ENCODE data around the gene NT5E. TPM values are rescaled to one million over a fixed set of nuclear protein-coding genes. Genes with fewer than 3 reads are reported as not detected.
A peak's percentile ranks its signal among the peaks of the same experiment; 100 is the strongest.

NT5E gene
- total RNA-seq, 1 donor from 2014 or later, result 39.3 TPM

GRCh38 chr6:85460154-85460920, 10.5 kb downstream of the NT5E start:
- DNase-seq (ENCODE audit: low read depth), result peak; percentile 63

DNA sequence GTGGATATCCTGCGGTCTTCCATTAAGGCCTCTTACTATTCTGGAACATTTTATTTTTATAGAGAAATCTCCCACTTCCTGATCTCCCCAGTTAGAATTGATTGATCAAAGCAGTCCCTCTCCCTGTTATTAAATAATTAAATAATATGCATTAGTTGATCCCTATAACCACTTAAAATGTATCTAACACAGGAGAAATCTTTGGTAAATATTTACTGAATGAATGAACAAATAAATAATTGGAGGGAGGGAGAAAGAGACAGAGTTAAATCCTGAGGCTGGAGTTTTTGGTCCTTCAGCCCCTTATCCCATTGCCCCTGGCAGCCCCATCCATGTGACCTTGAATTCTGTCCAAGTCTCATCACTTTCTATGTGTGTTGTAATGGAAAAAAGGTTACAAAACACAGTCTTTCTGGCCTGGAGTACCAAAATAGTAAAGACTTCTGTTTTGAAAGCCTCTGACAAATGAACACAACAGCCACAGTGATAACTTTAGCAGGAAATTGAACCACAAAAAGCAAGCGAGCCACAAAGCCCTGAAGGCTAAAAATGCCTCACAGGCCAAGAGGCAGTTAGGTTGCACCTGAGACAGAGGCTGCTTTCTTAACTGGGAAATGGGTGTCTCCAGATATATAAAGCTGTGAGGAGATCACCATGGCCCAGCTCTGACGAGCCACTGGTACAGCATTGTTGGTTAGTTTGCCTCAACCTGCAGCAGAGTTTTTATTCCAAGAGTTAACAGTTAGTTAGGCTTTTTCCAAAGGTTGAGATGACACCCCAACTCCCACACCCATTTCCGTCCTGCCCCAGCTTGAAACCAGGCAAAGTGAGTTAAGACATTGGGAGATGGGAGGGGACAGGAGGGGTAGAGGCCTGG, 11.3 kb downstream of the NT5E start:
- peak; percentile 82 for DNase-seq (ENCODE audit: low read depth)

DNA sequence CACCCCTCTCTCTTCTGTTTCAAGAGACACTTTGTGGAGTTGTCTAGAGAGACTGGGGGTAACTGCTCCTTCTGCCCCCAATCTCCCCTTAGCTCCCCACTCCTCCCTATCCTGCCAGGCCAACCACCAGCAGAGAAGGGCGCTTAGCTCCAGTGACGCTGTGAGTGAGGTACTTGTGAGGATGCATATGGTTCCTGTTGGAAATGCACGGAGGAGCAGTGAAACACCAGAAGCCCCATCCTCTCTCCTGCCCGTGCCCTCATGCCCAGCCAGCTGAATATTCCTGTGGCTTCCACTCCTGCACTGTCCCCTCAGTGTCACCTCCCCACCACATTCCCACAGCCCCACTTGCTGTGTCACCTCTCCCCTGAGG, 11.9 kb downstream of the NT5E start:
- no peak for DNase-seq (ENCODE audit: low read depth)

DNA sequence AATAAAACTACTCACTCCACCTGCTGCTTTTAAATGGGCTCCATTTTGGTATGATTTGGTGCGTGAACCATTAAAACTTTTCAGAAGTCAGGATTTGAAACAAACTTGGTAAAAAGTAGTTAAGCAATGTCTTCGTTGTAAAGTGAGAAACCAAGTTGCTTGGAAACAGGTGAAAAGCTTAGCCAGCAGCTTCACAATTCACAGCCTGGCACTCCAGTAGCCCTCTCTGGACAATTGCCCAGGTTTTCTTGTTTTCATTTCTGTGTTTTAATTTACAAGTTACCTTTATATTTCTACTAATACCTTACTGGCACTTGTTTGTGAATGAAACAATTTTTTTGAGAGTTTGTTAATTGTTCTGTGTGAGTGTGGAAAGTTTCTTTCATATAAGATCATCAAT, 12.8 kb downstream of the NT5E start:
- DNase-seq (ENCODE audit: low read depth), result peak; percentile 62

DNA sequence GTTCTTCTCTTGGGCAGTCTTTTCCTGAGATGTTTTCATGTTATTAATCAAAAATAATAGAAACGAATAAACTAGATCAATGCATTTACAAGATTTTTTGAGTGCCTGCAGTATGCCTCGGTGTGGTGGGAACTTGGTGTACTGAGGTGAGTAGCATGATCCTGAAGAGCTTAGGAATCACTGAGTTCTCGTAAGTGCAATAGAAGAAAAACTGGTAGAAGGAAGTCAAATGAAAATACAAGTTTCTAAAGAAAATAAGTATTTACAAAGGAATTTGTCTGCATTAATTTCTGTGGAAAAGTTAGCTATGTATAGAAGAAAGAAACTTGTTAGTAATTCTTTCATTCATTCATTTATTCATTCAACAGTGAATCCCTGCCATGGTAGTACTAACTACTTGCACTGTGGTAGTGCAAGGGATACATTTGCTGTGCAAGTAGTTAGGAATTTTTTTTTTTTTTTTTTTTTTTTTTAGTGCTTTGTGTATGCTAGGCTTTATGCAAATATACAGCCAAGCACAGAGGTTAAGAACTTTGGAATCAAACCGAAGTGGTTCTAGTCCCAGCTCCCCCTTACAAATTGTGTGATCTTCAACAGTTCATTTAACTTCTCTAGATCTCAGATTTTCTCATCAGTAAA, 13.9 kb downstream of the NT5E start:
- DNase-seq (ENCODE audit: low read depth), result no peak

DNA sequence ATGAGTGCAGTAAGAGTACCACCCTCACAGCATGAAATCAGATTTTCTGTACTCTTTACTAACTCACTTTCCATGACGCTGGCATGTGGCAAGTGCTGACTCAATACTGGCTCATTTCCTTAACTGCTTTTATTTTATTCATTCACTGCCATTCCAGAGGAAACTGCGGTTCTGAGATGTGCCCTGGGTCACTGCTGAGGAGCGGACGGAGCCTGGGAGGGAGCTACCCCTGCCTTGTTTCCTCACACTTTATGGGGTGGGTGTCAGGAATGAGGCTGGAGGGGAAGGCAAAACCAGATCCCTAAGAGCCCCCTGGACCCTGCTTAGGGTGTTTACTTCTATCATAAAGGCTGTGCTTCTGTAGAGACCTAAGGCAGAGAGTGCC, 14.4 kb downstream of the NT5E start:
- DNase-seq (ENCODE audit: low read depth), result peak; percentile 97

- peak; percentile 77 for DNase-seq (ENCODE audit: low read depth)
Measured at GRCh38 chr6:85464722-85465150, 14.9 kb downstream of the NT5E start.

DNA sequence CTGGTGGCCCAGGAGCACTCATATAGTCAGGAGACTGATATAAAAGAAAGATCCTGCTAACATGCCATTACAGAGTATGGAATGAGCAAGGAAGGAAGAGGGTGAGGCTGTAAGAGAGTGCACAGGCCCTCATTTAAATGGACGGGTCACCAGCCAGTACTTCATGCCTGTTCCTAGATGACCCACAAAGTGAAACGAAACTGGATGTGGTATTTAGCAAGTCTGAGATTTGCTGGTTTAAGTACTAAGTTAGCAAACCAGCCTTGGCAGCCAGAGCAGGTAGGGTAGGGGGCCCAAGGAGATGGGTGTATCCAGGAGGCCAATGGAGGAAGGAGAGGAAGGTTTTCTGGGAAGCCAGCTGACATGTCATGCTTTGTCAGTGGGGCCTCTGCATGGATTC, 15.9 kb downstream of the NT5E start:
- DNase-seq (ENCODE audit: low read depth), result no peak

DNA sequence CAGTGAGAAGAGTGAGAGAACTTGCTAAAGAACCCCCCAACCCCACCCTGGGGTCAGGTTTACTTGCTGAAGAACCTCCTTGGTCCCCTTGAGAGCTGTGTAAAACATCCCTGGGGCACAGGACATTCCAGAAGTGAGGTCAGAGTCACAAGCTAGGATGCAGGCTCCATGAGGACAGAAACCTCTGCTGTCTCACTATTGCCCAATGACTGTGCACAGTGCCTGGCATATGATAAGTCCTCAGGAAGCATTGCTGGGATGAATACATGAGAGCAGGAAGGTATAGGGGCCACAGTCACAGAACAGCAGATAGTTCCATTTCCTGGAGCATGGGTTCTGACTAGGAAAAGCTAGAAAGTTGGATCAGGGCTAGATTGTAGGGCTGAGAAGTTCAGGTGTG, 18.4 kb downstream of the NT5E start:
- peak; percentile 75 for DNase-seq (ENCODE audit: low read depth)

DNA sequence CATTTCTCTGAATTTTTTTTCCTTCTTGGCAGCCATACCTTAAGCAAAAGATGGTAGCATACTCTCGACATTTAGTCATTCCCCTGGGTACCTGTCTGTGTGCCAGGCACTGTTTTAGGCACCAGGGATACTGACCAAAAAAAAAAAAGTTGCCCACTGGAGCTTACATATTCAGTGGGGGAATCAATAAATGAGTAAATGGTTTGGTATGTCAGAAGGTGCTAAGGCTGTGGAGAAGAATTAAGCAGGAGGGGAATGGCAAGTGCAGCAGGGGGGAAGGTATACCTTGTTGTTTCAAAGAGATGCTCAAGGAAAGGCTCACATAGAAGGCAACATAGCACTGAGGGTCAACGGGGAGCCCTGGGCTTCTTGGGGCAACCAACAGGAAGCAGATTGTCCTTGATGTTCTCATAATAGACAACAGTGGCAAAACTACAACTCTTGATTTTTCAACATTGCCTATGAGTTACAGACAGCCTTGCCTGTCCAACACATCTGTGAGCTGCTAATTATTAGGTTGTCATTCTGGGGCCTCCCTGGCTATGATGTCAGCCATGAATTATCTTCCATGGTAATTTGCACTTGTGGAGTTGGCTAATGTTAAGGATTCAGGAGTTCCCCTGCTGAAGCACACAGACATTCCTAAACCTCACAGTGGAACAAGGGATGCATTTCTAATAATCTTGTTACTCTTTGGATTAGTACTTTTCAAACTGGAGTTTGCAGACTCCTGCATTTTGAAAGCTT, 19.6 kb downstream of the NT5E start:
- DNase-seq (ENCODE audit: low read depth), result peak; percentile 51

GRCh38 chr6:85470023-85470410, 20.1 kb downstream of the NT5E start:
- no peak for DNase-seq (ENCODE audit: low read depth)

GRCh38 chr6:85472744-85473143, 22.9 kb downstream of the NT5E start:
- DNase-seq (ENCODE audit: low read depth), result no peak

GRCh38 chr6:85473748-85474147, 23.9 kb downstream of the NT5E start:
- DNase-seq (ENCODE audit: low read depth), result peak; percentile 75

- no peak for DNase-seq (ENCODE audit: low read depth)
Measured at GRCh38 chr6:85476532-85476931, 26.6 kb downstream of the NT5E start.

- no peak for DNase-seq (ENCODE audit: low read depth)
Measured at GRCh38 chr6:85479208-85479607, 29.3 kb downstream of the NT5E start.

DNA sequence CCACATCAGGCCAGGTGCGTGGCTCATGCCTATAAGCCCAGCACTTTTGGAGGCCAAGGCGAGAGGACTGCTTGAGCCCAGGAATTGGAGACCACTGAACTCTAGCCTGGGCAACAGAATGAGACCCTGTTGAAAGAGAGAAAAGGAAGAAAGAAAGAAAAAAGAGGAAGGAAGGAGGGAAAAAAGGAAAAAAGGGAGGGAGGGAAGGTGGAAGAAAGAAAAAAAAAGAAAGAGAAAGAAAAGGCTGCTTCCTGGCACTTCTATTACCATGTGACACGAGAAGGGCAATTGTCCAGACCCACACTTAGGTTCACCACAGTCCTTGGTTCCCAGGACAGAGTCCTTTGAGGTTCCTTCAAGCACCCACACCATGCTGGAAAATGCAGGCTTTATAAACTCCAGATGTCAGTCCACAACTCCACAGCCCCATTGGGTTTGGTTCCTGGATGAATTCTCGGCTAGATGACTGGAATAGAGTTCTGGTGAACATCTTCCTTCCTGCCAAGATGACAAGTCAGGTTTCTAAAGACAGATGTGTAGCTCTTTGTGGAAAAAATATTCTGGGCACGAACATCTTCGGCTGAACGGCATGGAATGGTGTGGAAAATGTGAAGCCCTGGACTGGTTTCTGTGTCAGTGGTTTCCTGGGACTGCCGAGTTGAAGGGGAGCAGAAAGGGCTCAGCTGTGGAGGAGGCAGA, 32.5 kb downstream of the NT5E start:
- DNase-seq (ENCODE audit: low read depth), result no peak

DNA sequence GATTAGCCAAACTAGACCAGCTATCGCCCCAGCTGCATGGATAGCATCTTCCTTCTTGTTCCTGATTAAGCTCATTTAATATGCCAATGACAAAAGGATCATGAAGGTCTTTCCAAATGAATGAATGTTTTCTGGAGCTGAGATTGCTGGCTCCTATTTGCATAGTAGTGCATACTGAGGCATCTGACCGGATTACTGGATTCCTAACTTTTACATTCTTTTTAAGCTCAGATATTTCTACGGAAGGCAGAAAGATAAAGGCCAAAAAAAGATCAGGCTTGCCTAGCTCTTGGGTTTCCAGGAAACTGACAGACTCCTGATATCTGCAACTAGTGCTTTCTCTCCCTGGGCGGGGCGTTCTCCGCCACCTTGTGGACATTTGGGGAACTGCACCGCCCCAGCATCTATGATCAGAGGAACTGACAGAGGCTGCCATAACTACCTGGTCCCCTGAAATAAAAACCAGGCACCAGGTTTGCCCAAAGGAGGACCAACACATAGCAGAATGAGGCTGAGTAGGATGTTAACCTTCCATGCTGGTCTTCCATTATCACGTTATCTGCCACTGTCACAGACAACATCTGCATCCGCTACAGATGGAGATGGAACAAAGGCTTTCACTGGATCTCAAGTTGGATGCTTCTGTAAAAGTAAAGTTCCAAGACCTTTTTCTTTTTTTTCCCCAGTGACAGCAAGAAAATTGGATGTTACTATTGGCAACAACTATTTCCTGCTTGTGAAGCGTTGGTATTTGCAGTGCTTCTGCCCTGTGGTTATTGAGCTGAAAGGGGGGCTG, 33.2 kb downstream of the NT5E start:
- DNase-seq (ENCODE audit: low read depth), result peak; percentile 41

- no peak for DNase-seq (ENCODE audit: low read depth)
Measured at GRCh38 chr6:85483846-85484245, 34.0 kb downstream of the NT5E start.

DNA sequence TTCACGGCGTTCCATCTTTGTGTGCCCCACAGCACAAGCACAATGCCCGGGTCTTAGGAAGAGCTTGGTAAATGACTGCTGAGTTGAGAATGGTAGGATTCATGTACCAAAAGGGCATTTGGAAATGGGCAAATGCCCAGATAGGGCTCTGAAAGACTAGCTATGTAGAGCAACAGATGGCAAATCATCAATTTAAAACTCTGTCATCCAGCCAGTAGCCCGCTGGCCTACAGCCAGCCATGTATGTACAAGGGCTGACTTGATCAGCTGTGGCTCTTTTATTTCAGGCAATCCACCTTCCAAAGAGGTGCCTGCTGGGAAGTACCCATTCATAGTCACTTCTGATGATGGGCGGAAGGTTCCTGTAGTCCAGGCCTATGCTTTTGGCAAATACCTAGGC, 35.1 kb downstream of the NT5E start:
- no peak for DNase-seq (ENCODE audit: low read depth)

DNA sequence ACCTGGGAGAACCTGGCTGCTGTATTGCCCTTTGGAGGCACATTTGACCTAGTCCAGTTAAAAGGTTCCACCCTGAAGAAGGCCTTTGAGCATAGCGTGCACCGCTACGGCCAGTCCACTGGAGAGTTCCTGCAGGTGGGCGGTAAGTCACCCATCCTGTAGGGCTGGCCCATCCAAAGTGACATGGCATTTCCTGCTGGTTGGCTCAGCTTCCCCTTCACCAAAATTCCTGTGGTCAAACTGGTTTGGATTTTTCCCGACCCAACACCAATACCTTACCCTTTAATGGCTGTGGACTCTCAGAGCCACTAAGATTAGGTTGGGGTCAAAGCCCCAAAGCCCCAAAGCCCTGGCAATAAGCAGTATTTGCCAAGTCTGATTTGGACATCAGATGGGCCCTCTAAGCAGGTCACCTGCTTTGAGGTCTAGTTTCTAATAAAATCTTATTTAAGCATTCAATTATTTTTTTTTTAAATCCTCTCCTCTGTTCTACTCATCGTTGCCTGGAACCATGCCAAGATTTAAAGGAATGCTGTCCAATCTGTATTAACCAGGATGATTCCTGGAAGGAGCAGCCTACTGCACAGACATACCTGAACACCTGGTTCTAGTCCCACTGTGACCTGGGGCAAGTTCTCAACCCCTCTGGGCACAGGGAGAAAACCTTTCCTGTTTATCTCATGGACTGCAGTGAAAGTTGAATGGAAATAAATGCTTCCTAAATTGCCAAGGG, 40.8 kb downstream of the NT5E start:
- DNase-seq (ENCODE audit: low read depth), result peak; percentile 47
